Esophagus (tissue), 2 donors: ENCODE data around the gene ATP6V0C. TPM values are rescaled to one million over a fixed set of nuclear protein-coding genes. Genes with fewer than 3 reads are reported as not detected.
A peak's percentile ranks its signal among the peaks of the same experiment; 100 is the strongest.

Experiments
- H3K27ac ChIP-seq, 2 donors: one replicate each; pipeline ENCODE4 v1.5.1; 2013; ENCODE audit warnings: low read depth in 2 of 2, mild to moderate bottlenecking in 2 of 2, inconsistent platforms in 1 of 2, low read length in 1 of 2, moderate library complexity in 1 of 2
- H3K27me3 ChIP-seq, 2 donors: one replicate each; pipeline ENCODE4 v1.6.1; 2013; ENCODE audit warnings: low read length in 2 of 2, control low read depth in 1 of 2, mild to moderate bottlenecking in 1 of 2; ENCODE audit not compliant: insufficient read depth in 2 of 2, control insufficient read depth in 1 of 2
- H3K36me3 ChIP-seq, 2 donors: one replicate each; pipeline ENCODE4 v1.6.1; 2013; ENCODE audit warnings: low read length in 1 of 2; ENCODE audit not compliant: control insufficient read depth in 2 of 2, insufficient read depth in 2 of 2
- H3K4me1 ChIP-seq, 2 donors: one replicate each; pipeline ENCODE4 v1.6.1; 2013; ENCODE audit warnings: low read length in 1 of 2; ENCODE audit not compliant: control insufficient read depth in 2 of 2, insufficient read depth in 2 of 2
- H3K4me3 ChIP-seq, 2 donors: one replicate each; pipeline ENCODE4 v1.5.1; 2013; ENCODE audit warnings: low read length in 2 of 2, mild to moderate bottlenecking in 2 of 2, low read depth in 1 of 2, moderate library complexity in 1 of 2
- H3K9me3 ChIP-seq, 2 donors: one replicate each; pipeline ENCODE4 v1.6.1; 2013; ENCODE audit warnings: mild to moderate bottlenecking in 2 of 2, low read depth in 1 of 2, low read length in 1 of 2, moderate library complexity in 1 of 2; ENCODE audit not compliant: control insufficient read depth in 2 of 2, insufficient read depth in 1 of 2
- WGBS, 2 donors: extraction: QIAGEN DNeasy Blood & Tissue Kit; methylation state at CpG; one replicate each; pipeline ENCODE4 v1.1.7; 2013; 5-methylcytosine and 5-hydroxymethylcytosine counted together
- polyA plus RNA-seq, 2 donors: library from polyadenylated mRNA; stranded (reverse); fragments of 200-250 nt; gene quantifications; one replicate each; pipeline ENCODE4 v1.2.3, GENCODE V29; 2013
- donor health status: healthy with polysubstance abuse.
- donor health status: Bipolar disorder and iron deficiency.

The ATP6V0C gene
- polyA plus RNA-seq, 2 donors: 196 to 214 TPM

DNA sequence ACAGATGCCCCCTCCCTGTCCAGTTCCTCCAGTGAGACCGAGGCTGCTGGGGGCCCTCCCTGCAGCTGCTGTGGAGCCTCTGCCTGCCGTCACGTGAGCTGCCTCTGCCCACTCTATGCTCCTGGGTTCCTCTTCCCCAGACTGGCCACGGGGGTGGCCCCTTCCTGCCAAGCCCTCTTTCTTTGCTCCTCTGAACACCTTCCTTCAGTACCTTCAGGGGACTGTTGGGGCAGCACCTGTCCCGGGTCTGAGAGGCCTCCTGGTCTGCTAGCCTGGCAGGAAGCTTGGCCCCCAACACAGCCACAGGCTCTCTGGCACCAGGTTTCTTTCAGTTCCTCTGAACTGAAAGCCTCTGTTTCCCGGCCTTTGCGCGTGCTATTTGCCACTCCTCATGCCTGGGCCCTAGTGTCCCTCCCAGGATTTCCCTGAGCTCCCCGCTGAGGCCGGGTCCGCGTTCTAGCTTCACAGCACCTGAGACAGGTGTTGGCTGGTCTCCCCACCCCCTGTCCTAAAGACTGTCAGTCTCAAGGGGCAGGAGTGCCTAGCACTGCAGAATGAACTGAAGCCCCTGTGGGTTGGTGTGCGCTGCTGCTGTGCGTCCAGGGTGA, 6.6 kb upstream of the ATP6V0C start:
- Histone ChIP-seq H3K27ac (peak overlapping the region in 1 of 2 donors; percentile 16), H3K9me3 (no peaks in the 10 kb centered on the region)
- WGBS, 2 donors: 77 to 78% methylated on average over 14 of the region's 14 CpGs

DNA sequence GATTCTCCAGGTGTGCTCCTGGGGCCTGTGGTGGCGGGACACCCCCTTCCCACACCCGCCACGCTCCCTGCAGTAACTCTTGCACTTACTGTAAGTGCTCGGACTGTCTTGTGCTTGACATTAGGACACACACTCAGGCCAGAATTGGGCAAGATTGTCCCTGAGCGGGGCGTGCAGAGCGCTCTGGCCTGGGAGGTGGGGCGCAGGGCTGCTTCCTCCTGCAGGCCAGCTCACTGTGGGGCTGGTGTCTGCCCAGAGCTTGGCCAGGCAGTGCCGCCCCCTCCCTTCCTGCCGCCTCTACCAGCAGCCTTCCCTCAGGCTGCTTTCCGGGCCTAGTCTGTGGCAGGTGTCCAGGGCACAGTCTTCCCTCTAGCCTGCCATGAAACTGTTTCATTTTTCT, 6.1 kb upstream of the ATP6V0C start:
- WGBS, 2 donors: 81% methylated on average over 11 of the region's 11 CpGs
- H3K27ac ChIP-seq: peak overlapping the region in 1 of 2 donors; percentile 16
- no peaks in the 10 kb centered on the region for H3K9me3 ChIP-seq
- peaks cover 0 to 6% of the 10 kb centered on the region in 2 donors for H3K4me1 ChIP-seq
- no peak overlapping the region for H3K4me3 ChIP-seq
- H3K36me3 ChIP-seq: no peaks in the 10 kb centered on the region
- no peaks in the 10 kb centered on the region for H3K27me3 ChIP-seq

More for the DNA sequence above, 6.6 kb upstream of the ATP6V0C start:
- Histone ChIP-seq H3K36me3 (no peaks in the 10 kb centered on the region), H3K27me3 (no peaks in the 10 kb centered on the region), H3K4me1 (peaks cover 0 to 6% of the 10 kb centered on the region in 2 donors), H3K4me3 (no peak overlapping the region)

- Histone ChIP-seq H3K4me3 (no peak overlapping the region), H3K36me3 (no peaks in the 10 kb centered on the region), H3K9me3 (no peaks in the 10 kb centered on the region), H3K4me1 (peaks cover 0 to 10% of the 10 kb centered on the region in 2 donors), H3K27me3 (no peaks in the 10 kb centered on the region), H3K27ac (no peak overlapping the region)
- 91% methylated on average over 18 of the region's 18 CpGs for WGBS, 2 donors
These were observed 4.9 kb upstream of the ATP6V0C start for GRCh38 chr16:2508722-2509400.

- Histone ChIP-seq H3K4me3 (no peak overlapping the region), H3K4me1 (peaks cover 4 to 19% of the 10 kb centered on the region in 2 donors), H3K27ac (no peak overlapping the region), H3K36me3 (peaks cover 0 to under 1% of the 10 kb centered on the region in 2 donors), H3K9me3 (no peaks in the 10 kb centered on the region), H3K27me3 (no peaks in the 10 kb centered on the region)
- 50 to 51% methylated on average over 24 of the region's 24 CpGs for WGBS, 2 donors
These were observed 2.5 kb upstream of the ATP6V0C start for GRCh38 chr16:2511128-2511800.

GRCh38 chr16:2511996-2512734, 1.6 kb upstream of the ATP6V0C start:
- no peak overlapping the region for H3K4me3 ChIP-seq

DNA sequence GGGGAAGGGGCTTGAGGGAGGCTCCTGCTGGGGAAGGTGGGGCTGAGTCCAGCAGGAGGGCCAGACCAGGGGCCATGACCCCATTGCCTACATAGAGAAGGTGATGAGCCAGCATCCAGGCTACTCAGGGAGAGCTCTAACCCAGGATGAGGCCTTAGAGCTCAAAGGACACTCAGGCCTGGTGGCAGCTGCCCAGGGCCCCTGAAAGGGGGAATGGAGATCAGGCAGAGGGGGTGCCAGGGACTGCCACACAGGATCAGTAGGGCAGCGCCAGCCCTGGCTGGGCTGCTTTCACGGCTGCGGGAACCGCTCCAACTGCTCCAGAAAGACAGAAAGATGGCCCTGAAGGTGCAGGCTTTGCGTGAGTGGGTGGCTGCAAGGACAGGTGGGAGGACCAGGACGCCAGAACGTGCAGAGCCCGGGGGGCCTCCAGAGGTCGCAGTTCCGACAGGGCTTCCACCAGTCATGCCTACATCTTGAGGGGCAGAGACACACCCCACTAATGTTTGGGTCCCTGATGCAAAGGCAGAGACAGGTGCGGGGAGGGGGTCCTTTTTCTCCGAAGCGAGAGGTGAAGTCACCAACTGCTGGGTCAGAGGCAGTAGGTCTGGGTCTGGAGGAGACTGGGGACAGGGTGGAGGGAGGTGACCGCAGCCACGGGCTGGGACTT, 882 bp upstream of the ATP6V0C start:
- H3K9me3 ChIP-seq: no peaks in the 10 kb centered on the region
- WGBS, 2 donors: 33 to 35% methylated on average over 15 of the region's 15 CpGs
- H3K4me3 ChIP-seq: peak overlapping the region; percentile 90 to 92
- H3K27me3 ChIP-seq: no peaks in the 10 kb centered on the region
- peaks cover 0 to 4% of the 10 kb centered on the region in 2 donors for H3K36me3 ChIP-seq
- peak overlapping the region; percentile 9 to 98 for H3K27ac ChIP-seq
- peaks cover 12 to 34% of the 10 kb centered on the region in 2 donors for H3K4me1 ChIP-seq

More at GRCh38 chr16:2511996-2512734, 1.6 kb upstream of the ATP6V0C start:
- Histone ChIP-seq H3K27ac (peak overlapping the region in 1 of 2 donors; percentile 9), H3K36me3 (peaks cover 0 to 4% of the 10 kb centered on the region in 2 donors), H3K4me1 (peaks cover 12 to 28% of the 10 kb centered on the region in 2 donors), H3K9me3 (no peaks in the 10 kb centered on the region), H3K27me3 (no peaks in the 10 kb centered on the region)
- 87% methylated on average over 17 of the region's 17 CpGs for WGBS, 2 donors

DNA sequence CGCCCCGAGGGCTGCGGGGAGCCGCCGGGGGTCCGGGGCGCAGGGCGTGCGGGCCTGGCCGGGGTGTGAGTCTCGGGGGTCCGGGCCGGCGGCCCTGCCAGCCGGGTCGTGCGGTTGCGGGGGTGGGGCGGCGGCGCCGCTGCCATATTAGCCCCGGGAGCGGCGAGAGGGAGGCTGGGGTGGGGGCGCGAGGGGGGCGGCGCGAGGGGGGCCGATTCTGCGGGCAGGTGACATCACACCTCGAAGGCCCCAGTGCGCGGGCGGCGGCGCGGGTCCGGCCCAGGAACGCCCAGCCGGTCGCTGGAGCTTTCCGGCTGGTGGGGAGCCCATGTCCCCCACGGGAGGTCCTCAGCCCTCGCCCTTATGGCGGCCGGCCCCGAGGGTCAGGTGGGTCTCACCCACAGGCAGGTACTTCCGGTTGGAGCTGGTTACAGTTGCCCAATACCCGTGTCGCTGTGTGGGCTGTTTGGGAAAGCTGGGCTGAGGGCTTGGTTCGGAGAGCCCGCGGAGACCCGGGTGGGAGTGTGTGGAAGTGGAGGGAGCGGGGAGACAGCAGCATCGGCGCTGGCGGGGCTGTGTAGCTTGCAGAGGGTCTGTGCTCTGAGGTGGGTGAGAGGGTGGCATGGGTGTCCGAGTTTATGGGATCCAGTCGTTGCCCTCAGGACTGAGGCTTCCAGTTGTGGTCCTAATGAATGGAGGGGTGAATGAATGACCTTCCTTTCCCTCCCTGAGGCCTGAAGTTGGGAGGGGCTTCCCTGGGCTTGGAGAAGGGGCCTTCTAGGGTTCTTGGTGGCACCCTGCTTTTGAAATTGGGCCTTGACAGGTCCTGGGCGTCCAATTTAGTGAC, 804 bp downstream of the ATP6V0C start:
- peak overlapping the region; percentile 90 to 92 for H3K4me3 ChIP-seq
- H3K4me1 ChIP-seq: peaks cover 12 to 51% of the 10 kb centered on the region in 2 donors
- H3K36me3 ChIP-seq: peaks cover 0 to 10% of the 10 kb centered on the region in 2 donors
- H3K9me3 ChIP-seq: no peaks in the 10 kb centered on the region
- H3K27me3 ChIP-seq: no peaks in the 10 kb centered on the region
- 1% methylated on average over 31 to 63 of the region's 63 CpGs for WGBS, 2 donors
- H3K27ac ChIP-seq: peak overlapping the region; percentile 98 to 99

- H3K9me3 ChIP-seq: no peaks in the 10 kb centered on the region
- H3K4me1 ChIP-seq: peaks cover 12 to 51% of the 10 kb centered on the region in 2 donors
- WGBS, 2 donors: 21 to 25% methylated on average over 14 of the region's 14 CpGs
- H3K4me3 ChIP-seq: peak overlapping the region; percentile 90 to 92
- peak overlapping the region; percentile 98 to 99 for H3K27ac ChIP-seq
- H3K36me3 ChIP-seq: peaks cover 0 to 11% of the 10 kb centered on the region in 2 donors
- H3K27me3 ChIP-seq: no peaks in the 10 kb centered on the region
These were observed 1.6 kb downstream of the ATP6V0C start for GRCh38 chr16:2515180-2515851.
